ENCODE data around the gene KCNT2.
"Not testable (repeated sequence)": the region's sequence is repeated elsewhere in the genome, so short reads cannot be mapped to it uniquely, and the experiment has no call there.

Gene KCNT2

GRCh38 chr1:196531737-196532524 is 76.3 kb downstream of the KCNT2 start:
- H3K4me3 ChIP-seq (ENCODE audit: low read length) = no peak overlapping the region
- DNase-seq (ENCODE audit: low read depth, low spot score) = no peak

GRCh38 chr1:196527919-196528318 is 80.3 kb downstream of the KCNT2 start:
- no peak overlapping the region for H3K4me3 ChIP-seq (ENCODE audit: low read length)
- no peak for DNase-seq (ENCODE audit: low read depth, low spot score)

GRCh38 chr1:196522574-196523345 is 85.5 kb downstream of the KCNT2 start:
- not testable (repeated sequence) for H3K4me3 ChIP-seq (ENCODE audit: low read length)

GRCh38 chr1:196517193-196517592 is 91.0 kb downstream of the KCNT2 start:
- DNase-seq (ENCODE audit: low read depth, low spot score) = no peak
- no peak overlapping the region for H3K4me3 ChIP-seq (ENCODE audit: low read length)

More at GRCh38 chr1:196522574-196523345, 85.5 kb downstream of the KCNT2 start:
- DNase-seq (ENCODE audit: low read depth, low spot score) = not testable (repeated sequence)

GRCh38 chr1:196516373-196516772 is 91.9 kb downstream of the KCNT2 start:
- no peak overlapping the region for H3K4me3 ChIP-seq (ENCODE audit: low read length)
- DNase-seq (ENCODE audit: low read depth, low spot score) = no peak

- no peak for DNase-seq (ENCODE audit: low read depth, low spot score)
- H3K4me3 ChIP-seq (ENCODE audit: low read length) = no peak overlapping the region
Observed at GRCh38 chr1:196515904-196516303, 92.3 kb downstream of the KCNT2 start.

- no peak for DNase-seq (ENCODE audit: low read depth, low spot score)
- no peak overlapping the region for H3K4me3 ChIP-seq (ENCODE audit: low read length)
Observed at GRCh38 chr1:196513821-196514220, 94.4 kb downstream of the KCNT2 start.

GRCh38 chr1:196510451-196510850 is 97.8 kb downstream of the KCNT2 start:
- DNase-seq (ENCODE audit: low read depth, low spot score) = no peak
- H3K4me3 ChIP-seq (ENCODE audit: low read length) = no peak overlapping the region

- H3K4me3 ChIP-seq (ENCODE audit: low read length); DNase-seq (ENCODE audit: low read depth, low spot score): not testable (repeated sequence)
Observed at GRCh38 chr1:196504224-196504623, 104.0 kb downstream of the KCNT2 start.

GRCh38 chr1:196502437-196502836 is 105.8 kb downstream of the KCNT2 start:
- H3K4me3 ChIP-seq (ENCODE audit: low read length) = no peak overlapping the region
- DNase-seq (ENCODE audit: low read depth, low spot score) = no peak

GRCh38 chr1:196501760-196502428 is 106.3 kb downstream of the KCNT2 start:
- DNase-seq (ENCODE audit: low read depth, low spot score) = no peak
- H3K4me3 ChIP-seq (ENCODE audit: low read length) = no peak overlapping the region

GRCh38 chr1:196497817-196498216 is 110.4 kb downstream of the KCNT2 start:
- no peak for DNase-seq (ENCODE audit: low read depth, low spot score)
- no peak overlapping the region for H3K4me3 ChIP-seq (ENCODE audit: low read length)

- no peak overlapping the region for H3K4me3 ChIP-seq (ENCODE audit: low read length)
- no peak for DNase-seq (ENCODE audit: low read depth, low spot score)
Observed at GRCh38 chr1:196494766-196495165, 113.5 kb downstream of the KCNT2 start.

- no peak overlapping the region for H3K4me3 ChIP-seq (ENCODE audit: low read length)
- no peak for DNase-seq (ENCODE audit: low read depth, low spot score)
Observed at GRCh38 chr1:196493881-196494280, 114.4 kb downstream of the KCNT2 start.

- H3K4me3 ChIP-seq (ENCODE audit: low read length) = no peak overlapping the region
- no peak for DNase-seq (ENCODE audit: low read depth, low spot score)
Observed at GRCh38 chr1:196488579-196488978, 119.7 kb downstream of the KCNT2 start.

GRCh38 chr1:196486346-196486745 is 121.9 kb downstream of the KCNT2 start:
- no peak for DNase-seq (ENCODE audit: low read depth, low spot score)
- H3K4me3 ChIP-seq (ENCODE audit: low read length) = no peak overlapping the region

- DNase-seq (ENCODE audit: low read depth, low spot score) = no peak
- no peak overlapping the region for H3K4me3 ChIP-seq (ENCODE audit: low read length)
Observed at GRCh38 chr1:196481616-196482015, 126.6 kb downstream of the KCNT2 start.

GRCh38 chr1:196477262-196477661 is 131.0 kb downstream of the KCNT2 start:
- DNase-seq (ENCODE audit: low read depth, low spot score) = no peak
- H3K4me3 ChIP-seq (ENCODE audit: low read length) = no peak overlapping the region

- no peak for DNase-seq (ENCODE audit: low read depth, low spot score)
- H3K4me3 ChIP-seq (ENCODE audit: low read length) = no peak overlapping the region
Observed at GRCh38 chr1:196467230-196467925, 140.9 kb downstream of the KCNT2 start.
